ENCODE data around the gene HDHD2.

The HDHD2 gene

GRCh38 chr18:47143899-47144485 lies 6.3 kb downstream of the HDHD2 start:
- no peak for DNase-seq

GRCh38 chr18:47143153-47143552 lies 7.1 kb downstream of the HDHD2 start:
- no peak for DNase-seq

GRCh38 chr18:47141289-47141688 lies 9.0 kb downstream of the HDHD2 start:
- no peak for DNase-seq

GRCh38 chr18:47121146-47121545 lies 29.2 kb downstream of the HDHD2 start:
- DNase-seq: no peak

GRCh38 chr18:47120428-47120827 lies 29.9 kb downstream of the HDHD2 start:
- DNase-seq: no peak

GRCh38 chr18:47118981-47119380 lies 31.3 kb downstream of the HDHD2 start:
- DNase-seq: no peak

GRCh38 chr18:47115205-47115604 lies 35.1 kb downstream of the HDHD2 start:
- DNase-seq: no peak

GRCh38 chr18:47113796-47114540 lies 36.3 kb downstream of the HDHD2 start:
- DNase-seq: no peak

- DNase-seq: no peak
Measured at GRCh38 chr18:47110492-47111274, 39.6 kb downstream of the HDHD2 start.

GRCh38 chr18:47109720-47110119 lies 40.6 kb downstream of the HDHD2 start:
- DNase-seq: no peak

- no peak for DNase-seq
Measured at GRCh38 chr18:47108998-47109405, 41.3 kb downstream of the HDHD2 start.

GRCh38 chr18:47108373-47108772 lies 41.9 kb downstream of the HDHD2 start:
- no peak for DNase-seq

- DNase-seq: no peak
Measured at GRCh38 chr18:47100212-47100831, 50.0 kb downstream of the HDHD2 start.

GRCh38 chr18:47095810-47096209 lies 54.5 kb downstream of the HDHD2 start:
- DNase-seq: no peak

- no peak for DNase-seq
Measured at GRCh38 chr18:47087676-47088075, 62.6 kb downstream of the HDHD2 start.

- DNase-seq: no peak
Measured at GRCh38 chr18:47081578-47081977, 68.7 kb downstream of the HDHD2 start.

GRCh38 chr18:47080872-47081271 lies 69.4 kb downstream of the HDHD2 start:
- DNase-seq: no peak

- DNase-seq: no peak
Measured at GRCh38 chr18:47077111-47077510, 73.2 kb downstream of the HDHD2 start.

GRCh38 chr18:47075098-47075883 lies 75.0 kb downstream of the HDHD2 start:
- no peak for DNase-seq

GRCh38 chr18:47067648-47068047 lies 82.7 kb downstream of the HDHD2 start:
- no peak for DNase-seq

- no peak for DNase-seq
Measured at GRCh38 chr18:47063096-47063495, 87.2 kb downstream of the HDHD2 start.

GRCh38 chr18:47062471-47062870 lies 87.8 kb downstream of the HDHD2 start:
- DNase-seq: no peak
